ENCODE results near the gene USP34. TPM values are rescaled to one million over a fixed set of nuclear protein-coding genes. Genes with fewer than 3 reads are reported as not detected.
A peak's percentile ranks its signal among the peaks of the same experiment; 100 is the strongest.

The USP34 gene
- total and polyA plus RNA-seq, 9 of the 15 experiments (the other 6 are each of a cell fraction or from before 2014, with no cell fraction given) = 19.8 to 108 (median 67.8) TPM

GRCh38 chr2:61176755-61177726 is 293.8 kb downstream of the USP34 start (continued):
- TF ChIP-seq AFF4 (CRISPR knock-in tag; IDR thresholded peaks at IDR 0.05) (peak; percentile 88), ATF7 (IDR thresholded peaks at IDR 0.05) (peak; percentile 87), E2F8 (IDR thresholded peaks at IDR 0.05; ENCODE audit: low read depth, partially characterized antibody) (peak; percentile 27), SP2 (IDR thresholded peaks at IDR 0.05; ENCODE audit: extremely low read depth, low read depth, low read length, poor library complexity, severe bottlenecking) (no peak), CTCF (IDR thresholded peaks at IDR 0.05 in 2 of 3, conservative IDR thresholded peaks at IDR 0.05 in 1 of 3; ENCODE audit: insufficient read depth in 2 of 3, low read depth in 1 of 3, low read length in 3 of 3) (peak in 2 of 3 experiments; percentile 21 to 22; a peak in 3 of 6 replicates), TSC22D4 (tag; IDR thresholded peaks at IDR 0.05) (no peak), ZNF263 (CRISPR knock-in tag; IDR thresholded peaks at IDR 0.05; ENCODE audit: borderline replicate concordance) (peak; percentile 32), NUFIP1 (IDR thresholded peaks at IDR 0.05; ENCODE audit: partially characterized antibody) (no peak), NR1H2 (CRISPR knock-in tag; IDR thresholded peaks at IDR 0.05) (no peak), HMGN3 (IDR thresholded peaks at IDR 0.05; ENCODE audit: borderline replicate concordance, extremely low read depth, insufficient read length, low read depth, low read length) (peak; percentile 98), CXXC5 (CRISPR knock-in tag; IDR thresholded peaks at IDR 0.05) (peak; percentile 95), FOXP1 (CRISPR knock-in tag; IDR thresholded peaks at IDR 0.05) (peak; percentile 25; the same call in 1 of the 2 replicates), NBN (IDR thresholded peaks at IDR 0.05; ENCODE audit: low read depth) (peak; percentile 85), NR3C1 (CRISPR knock-in tag; IDR thresholded peaks at IDR 0.05) (peak; percentile 32; the same call in 1 of the 2 replicates), ETS1 (conservative IDR thresholded peaks at IDR 0.05; ENCODE audit: control insufficient read depth, low read depth, low read length) (peak; percentile 80; the same call in 1 of the 2 replicates)

Measured in K562 (cell line).